Measurements from ENCODE around the gene DBH.

DBH gene

DNA sequence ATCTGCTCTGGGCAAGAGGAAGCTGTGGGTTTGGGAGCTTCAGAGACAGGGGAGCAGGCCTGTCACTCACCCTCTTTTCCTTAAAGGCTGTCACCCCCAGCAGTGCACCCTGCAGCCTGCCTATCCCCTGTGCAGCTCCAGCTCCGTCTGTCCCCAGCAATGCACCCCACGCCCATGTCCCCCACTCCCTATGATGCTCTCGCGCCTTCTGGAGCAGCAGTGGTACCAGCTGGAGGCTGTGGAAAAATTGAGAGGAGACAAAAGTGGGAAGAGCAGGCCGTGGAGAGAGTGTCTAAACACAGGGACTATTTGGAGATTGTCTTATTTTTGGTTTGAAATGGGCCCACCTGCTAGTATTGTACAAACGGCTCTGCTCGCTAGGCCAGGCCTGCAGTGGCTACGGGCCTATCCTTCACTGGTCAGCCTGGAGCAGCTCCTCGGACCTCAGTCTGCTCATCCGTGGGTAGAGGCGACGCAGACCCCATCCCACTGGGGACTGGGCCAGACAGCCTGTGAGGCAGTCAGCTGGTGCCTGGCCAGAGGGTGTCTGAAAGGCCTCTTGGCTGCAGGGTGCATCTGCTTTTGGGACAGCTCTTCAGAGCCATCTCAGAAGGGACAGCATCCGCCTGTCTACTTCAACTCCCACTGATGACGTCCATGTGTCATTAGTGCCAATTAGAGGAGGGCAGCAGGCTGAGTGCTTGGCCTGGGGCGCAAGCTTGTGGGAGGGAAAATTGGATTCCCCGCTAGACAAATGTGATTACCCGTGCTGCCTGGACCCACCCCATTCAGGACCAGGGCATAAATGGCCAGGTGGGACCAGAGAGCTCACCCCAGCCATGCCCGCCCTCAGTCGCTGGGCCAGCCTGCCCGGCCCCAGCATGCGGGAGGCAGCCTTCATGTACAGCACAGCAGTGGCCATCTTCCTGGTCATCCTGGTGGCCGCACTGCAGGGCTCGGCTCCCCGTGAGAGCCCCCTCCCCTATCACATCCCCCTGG, at the start of gene DBH:
TSS of gene DBH (plus strand) at position 831 of the 999 bp plus-strand sequence. CDS start at position 840, 9 bp downstream.
- no peak for DNase-seq (ENCODE audit: low read depth, low spot score)

GRCh38 chr9:133587051-133587450, 49.1 kb upstream of the DBH start:
- DNase-seq (ENCODE audit: low read depth, low spot score), result no peak

- DNase-seq (ENCODE audit: low read depth, low spot score), result no peak
These were observed 48.7 kb upstream of the DBH start for GRCh38 chr9:133587466-133587865.

DNA sequence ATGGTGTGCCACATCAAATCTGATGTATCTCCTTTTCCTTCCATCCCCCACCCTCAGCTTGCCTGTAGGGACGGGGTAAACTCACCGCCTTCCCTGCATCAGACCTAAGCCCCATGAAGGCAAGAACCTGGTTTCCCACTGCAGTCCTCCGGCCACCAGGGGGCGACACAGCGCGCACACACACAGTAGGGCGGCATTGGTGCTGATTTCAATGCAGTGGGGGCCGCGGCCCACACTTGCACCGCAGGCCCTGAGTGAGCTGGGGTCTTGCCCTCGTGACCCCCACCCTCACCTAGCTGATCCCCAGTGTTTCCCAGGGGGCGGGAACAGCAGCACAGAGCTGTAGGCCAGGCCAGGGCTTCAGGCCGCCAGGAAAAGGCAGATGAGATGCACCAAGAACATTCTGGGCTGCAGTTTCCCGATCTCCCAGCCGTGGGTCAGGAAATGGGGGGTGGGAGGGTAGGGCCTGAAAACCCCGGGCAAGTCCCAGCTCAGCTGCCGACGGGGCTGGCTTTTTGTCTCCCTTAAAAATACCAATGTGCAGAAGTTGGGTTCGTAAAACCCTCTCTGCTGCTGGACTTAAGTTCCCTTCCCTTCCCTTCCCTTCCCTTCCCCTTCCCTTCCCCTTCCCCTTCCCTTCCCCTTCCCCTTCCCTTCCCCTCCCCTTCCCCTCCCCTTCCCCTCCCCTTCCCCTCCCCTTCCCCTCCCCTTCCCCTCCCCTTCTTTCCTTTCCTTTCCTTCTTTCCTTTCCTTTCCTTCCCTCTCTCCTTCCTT, 46.5 kb upstream of the DBH start:
- no peak for DNase-seq (ENCODE audit: low read depth, low spot score)

DNA sequence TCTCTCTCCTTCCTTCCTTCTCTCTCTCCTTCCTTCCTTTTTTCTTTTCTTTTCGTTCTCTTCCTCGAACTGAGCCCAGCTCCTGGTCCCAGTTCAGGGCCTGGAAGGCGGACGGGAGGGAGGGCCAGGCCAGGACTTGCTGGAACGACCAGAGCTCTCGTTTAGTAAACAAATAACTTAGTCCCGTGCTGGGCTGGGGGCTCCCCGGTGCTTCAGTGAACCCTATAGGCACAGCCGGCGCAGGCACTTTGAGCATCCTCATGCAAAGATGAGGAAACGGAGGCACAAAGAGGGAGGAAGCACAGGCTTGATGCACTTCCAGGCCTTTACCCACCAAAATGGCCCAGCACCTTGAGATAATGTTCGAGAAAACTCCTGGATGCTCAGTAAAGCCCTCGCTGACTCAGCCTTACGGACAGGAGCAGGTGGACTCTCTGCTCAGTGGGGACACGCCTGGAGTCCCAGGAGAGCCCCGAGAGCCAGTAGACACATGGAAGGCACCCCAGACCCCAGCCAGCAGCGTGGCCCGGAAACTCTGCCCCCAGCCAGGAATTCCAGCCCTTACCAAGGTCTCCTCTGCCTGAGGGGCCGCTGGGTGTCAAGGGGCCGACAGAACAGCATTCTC, 45.8 kb upstream of the DBH start:
- no peak for DNase-seq (ENCODE audit: low read depth, low spot score)

- no peak for DNase-seq (ENCODE audit: low read depth, low spot score)
These were observed 44.9 kb upstream of the DBH start for GRCh38 chr9:133591116-133591910.

DNA sequence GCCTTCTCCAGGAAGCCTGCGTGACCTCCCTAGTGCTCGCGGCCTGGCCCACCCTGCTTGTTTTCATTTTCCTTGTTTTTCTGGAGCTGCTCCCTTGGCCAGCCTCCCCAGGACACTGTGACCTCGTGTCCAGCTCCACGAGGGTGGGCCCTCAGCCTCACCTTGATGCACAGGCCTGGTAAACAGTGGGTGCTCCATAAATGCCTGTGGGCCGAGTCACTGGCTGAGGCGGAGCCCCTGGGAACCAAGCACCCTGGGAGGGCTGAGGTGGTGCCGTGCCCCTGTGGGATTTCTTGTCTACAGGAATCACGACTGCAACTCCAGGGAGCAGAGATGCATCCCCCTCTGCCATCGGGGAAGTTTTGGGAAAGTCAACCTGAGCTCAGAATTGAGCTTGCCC, 44.2 kb upstream of the DBH start:
- no peak for DNase-seq (ENCODE audit: low read depth, low spot score)

- no peak for DNase-seq (ENCODE audit: low read depth, low spot score)
These were observed 43.3 kb upstream of the DBH start for GRCh38 chr9:133592731-133593409.

- no peak for DNase-seq (ENCODE audit: low read depth, low spot score)
These were observed 42.4 kb upstream of the DBH start for GRCh38 chr9:133593587-133594253.

DNA sequence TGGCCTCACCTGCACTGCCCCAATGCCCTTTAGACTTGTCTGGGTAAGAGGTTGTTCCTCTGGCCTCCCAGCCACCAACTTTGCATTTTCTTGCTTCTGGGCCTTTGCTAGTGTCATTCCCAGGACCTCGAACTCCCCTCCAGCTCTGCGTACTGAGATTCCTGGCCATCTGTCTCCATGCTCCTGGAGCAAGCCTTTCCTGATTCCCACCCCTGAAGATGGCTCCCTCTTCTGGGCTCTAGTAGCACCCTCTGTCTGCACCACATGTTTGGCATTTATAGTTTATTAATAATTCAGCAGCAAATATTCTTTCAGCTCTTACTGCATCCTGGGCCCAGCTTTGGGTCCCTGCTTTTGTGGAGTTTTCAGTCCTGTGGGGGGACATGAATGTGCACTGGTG, 41.9 kb upstream of the DBH start:
- no peak for DNase-seq (ENCODE audit: low read depth, low spot score)

DNA sequence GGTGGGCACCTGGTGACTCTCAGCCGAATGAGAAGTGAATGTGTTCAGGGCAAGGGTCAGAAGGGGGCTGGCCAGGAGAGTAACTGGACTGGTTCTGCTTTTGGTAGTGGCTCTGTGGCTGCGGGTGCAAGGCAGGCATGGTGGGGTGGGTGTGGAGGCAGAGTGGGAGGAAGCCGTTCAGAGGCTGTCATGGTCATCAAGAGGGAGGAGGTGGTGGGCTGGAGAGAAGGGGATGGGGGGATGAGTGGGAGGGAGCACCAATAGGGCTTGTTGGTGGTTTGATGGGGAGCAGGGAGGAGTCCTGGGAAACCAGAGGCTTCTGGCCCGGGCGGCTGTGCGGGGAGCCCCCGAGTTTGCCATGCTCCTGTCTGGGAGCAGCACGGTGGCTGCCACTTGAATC, 40.3 kb upstream of the DBH start:
- DNase-seq (ENCODE audit: low read depth, low spot score), result no peak

GRCh38 chr9:133597316-133597957, 38.7 kb upstream of the DBH start:
- no peak for DNase-seq (ENCODE audit: low read depth, low spot score)

- no peak for DNase-seq (ENCODE audit: low read depth, low spot score)
These were observed 37.2 kb upstream of the DBH start for GRCh38 chr9:133598978-133599377.

DNA sequence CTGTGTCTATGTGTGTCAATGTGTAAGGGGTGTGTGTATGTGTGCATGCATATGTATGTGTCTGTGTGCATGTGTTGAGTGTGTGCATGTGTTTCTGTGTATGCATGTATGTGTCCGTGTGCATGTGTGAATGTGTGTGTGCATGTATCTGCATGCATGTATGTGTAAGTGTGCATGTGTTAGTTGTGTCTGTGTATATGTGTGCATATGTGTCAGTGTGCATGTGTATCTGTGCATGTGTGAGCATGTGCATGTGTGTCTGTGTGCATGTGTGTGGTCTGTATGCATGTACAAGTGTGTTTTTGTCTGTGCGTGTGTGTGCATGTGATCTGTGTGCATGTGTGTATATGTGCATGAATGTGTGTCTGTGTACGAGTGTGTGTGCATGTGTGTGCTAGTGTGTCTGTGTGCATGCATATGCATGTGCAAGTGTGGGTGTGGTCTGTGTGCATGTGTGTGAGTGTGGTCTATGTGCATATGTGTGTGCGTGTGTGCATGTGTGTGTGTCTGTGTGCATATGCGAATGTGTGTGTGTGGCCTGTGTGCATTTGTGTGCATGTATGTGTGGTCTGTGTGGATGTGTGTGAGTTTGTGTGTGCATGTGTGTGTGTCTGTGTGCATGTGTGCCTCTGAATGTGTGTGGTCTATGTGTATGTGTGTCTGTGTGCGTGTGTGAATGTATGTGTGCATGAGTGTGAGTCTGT, 36.5 kb upstream of the DBH start:
- no peak for DNase-seq (ENCODE audit: low read depth, low spot score)

DNA sequence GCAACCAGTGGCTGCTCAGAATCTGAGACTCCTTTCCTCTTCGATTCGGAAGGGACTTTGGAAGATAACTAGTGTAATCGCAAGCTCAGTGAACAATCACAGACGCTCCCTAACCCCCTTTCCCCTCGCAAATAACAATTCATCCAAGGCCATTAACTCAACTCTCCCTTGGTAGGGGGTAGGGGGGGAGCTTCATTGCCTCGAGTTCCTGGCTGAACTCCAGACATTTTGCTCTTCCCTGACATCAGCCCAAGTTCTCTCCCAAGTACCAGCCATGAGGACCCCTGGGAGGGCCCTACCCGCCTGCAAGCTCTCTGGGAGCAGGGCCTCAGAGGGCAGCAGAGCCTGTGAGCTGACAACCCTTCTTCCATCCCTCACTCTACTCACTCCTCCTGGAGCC, 35.4 kb upstream of the DBH start:
- DNase-seq (ENCODE audit: low read depth, low spot score), result no peak

GRCh38 chr9:133601746-133602145, 34.4 kb upstream of the DBH start:
- DNase-seq (ENCODE audit: low read depth, low spot score), result no peak

DNA sequence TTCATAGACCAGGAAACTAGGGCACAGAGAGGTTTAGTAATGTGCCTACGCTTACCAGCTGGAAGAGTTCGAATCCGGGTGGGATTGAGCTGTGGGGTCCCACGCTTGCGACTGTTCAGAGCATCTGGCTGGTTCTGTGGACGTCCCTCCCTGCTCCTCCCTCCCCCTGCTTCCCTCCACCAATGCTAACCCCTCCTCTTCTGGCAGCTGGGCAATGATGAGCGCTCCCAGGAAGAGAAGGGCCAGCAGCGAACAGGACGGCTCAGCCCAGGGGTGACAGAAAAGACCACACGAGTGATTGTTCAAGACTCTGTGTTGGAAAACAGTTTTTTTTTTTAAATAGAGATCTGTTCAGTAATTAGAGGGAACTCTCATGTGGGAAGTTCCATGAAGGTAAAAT, 33.9 kb upstream of the DBH start:
- no peak for DNase-seq (ENCODE audit: low read depth, low spot score)

- DNase-seq (ENCODE audit: low read depth, low spot score), result no peak
These were observed 32.8 kb upstream of the DBH start for GRCh38 chr9:133603135-133603927.

Data from brain pericyte (primary cell).